Measurements from ENCODE around the gene SPTBN1.

The SPTBN1 gene

GRCh38 chr2:54549430-54549829 lies 93.3 kb downstream of the SPTBN1 start:
- no peaks in the 10 kb centered on the region for H3K79me1 ChIP-seq (ENCODE audit: low read length)

GRCh38 chr2:54549917-54550518 lies 93.9 kb downstream of the SPTBN1 start:
- no peak overlapping the region for H3K4me2 ChIP-seq (ENCODE audit: low read length)
- H4K8ac ChIP-seq (ENCODE audit: low read depth, low read length) = no peak overlapping the region
- no peak overlapping the region for H3K18ac ChIP-seq (ENCODE audit: low read length)
- no peaks in the 10 kb centered on the region for H3K36me3 ChIP-seq (ENCODE audit: control insufficient read depth in 1 of 2, insufficient read depth in 2 of 2, low read length in 2 of 2)
- no CpG with 5 or more reads among the region's 4 CpGs for WGBS (ENCODE audit: extremely low coverage, insufficient coverage, insufficient read length)
- H3K27ac ChIP-seq (ENCODE audit: low read depth, low read length) = no peak overlapping the region
- no peak overlapping the region for H2AFZ ChIP-seq (ENCODE audit: insufficient read depth, low read length, poor library complexity)
- H3K9me3 ChIP-seq (ENCODE audit: insufficient read depth, low read depth, low read length) = no peaks in the 10 kb centered on the region
- no peak overlapping the region for H3K4ac ChIP-seq (ENCODE audit: low read depth, low read length)
- no peak overlapping the region for H3K23ac ChIP-seq (ENCODE audit: low read length)
- H3K9ac ChIP-seq (ENCODE audit: low read length) = no peak overlapping the region
- no peaks in the 10 kb centered on the region for H3K79me2 ChIP-seq (ENCODE audit: control insufficient read depth, insufficient read depth, low read length, poor library complexity)
- H2AK5ac ChIP-seq (ENCODE audit: low read length) = no peak overlapping the region
- no peak overlapping the region for H2BK5ac ChIP-seq (ENCODE audit: low read depth, low read length, poor library complexity)
- no peak overlapping the region for H2BK12ac ChIP-seq (ENCODE audit: low read length)
- no peak overlapping the region for H3K4me3 ChIP-seq (ENCODE audit: low read depth, low read length)
- H3K79me1 ChIP-seq (ENCODE audit: low read length) = no peaks in the 10 kb centered on the region
- no peak overlapping the region for H2BK120ac ChIP-seq (ENCODE audit: insufficient read depth, low read length, poor library complexity)
- no peak overlapping the region for H4K12ac ChIP-seq (ENCODE audit: low read depth, low read length)
- H3K14ac ChIP-seq (ENCODE audit: low read length) = no peak overlapping the region
- no peak overlapping the region for H4K91ac ChIP-seq (ENCODE audit: low read depth, low read length)
- DNase-seq = no peak
- no peaks in the 10 kb centered on the region for H3K27me3 ChIP-seq (ENCODE audit: insufficient read depth, low read length)
- peaks cover 10 to 18% of the 10 kb centered on the region in 2 experiments for H3K4me1 ChIP-seq (ENCODE audit: control insufficient read depth in 1 of 2, insufficient read depth in 2 of 2, low read length in 2 of 2)

More at GRCh38 chr2:54549430-54549829, 93.3 kb downstream of the SPTBN1 start:
- no peak overlapping the region for H3K4ac ChIP-seq (ENCODE audit: low read depth, low read length)
- H4K91ac ChIP-seq (ENCODE audit: low read depth, low read length) = no peak overlapping the region
- no peak overlapping the region for H3K14ac ChIP-seq (ENCODE audit: low read length)
- no peak overlapping the region for H2AK5ac ChIP-seq (ENCODE audit: low read length)
- no peak overlapping the region for H2BK5ac ChIP-seq (ENCODE audit: low read depth, low read length, poor library complexity)
- no peak overlapping the region for H4K12ac ChIP-seq (ENCODE audit: low read depth, low read length)
- no peaks in the 10 kb centered on the region for H3K79me2 ChIP-seq (ENCODE audit: control insufficient read depth, insufficient read depth, low read length, poor library complexity)
- no peak overlapping the region for H3K4me3 ChIP-seq (ENCODE audit: low read depth, low read length)
- H3K4me1 ChIP-seq (ENCODE audit: control insufficient read depth in 1 of 2, insufficient read depth in 2 of 2, low read length in 2 of 2) = peaks cover 10 to 18% of the 10 kb centered on the region in 2 experiments
- no peak overlapping the region for H2AFZ ChIP-seq (ENCODE audit: insufficient read depth, low read length, poor library complexity)
- no peak overlapping the region for H3K9ac ChIP-seq (ENCODE audit: low read length)
- no peak overlapping the region for H3K23ac ChIP-seq (ENCODE audit: low read length)
- no peak overlapping the region for H3K27ac ChIP-seq (ENCODE audit: low read depth, low read length)
- no peak overlapping the region for H2BK12ac ChIP-seq (ENCODE audit: low read length)
- H3K27me3 ChIP-seq (ENCODE audit: insufficient read depth, low read length) = no peaks in the 10 kb centered on the region
- no peaks in the 10 kb centered on the region for H3K36me3 ChIP-seq (ENCODE audit: control insufficient read depth in 1 of 2, insufficient read depth in 2 of 2, low read length in 2 of 2)
- peak overlapping the region; percentile 1 for H3K18ac ChIP-seq (ENCODE audit: low read length)
- no peaks in the 10 kb centered on the region for H3K9me3 ChIP-seq (ENCODE audit: insufficient read depth, low read depth, low read length)
- no peak for DNase-seq
- no peak overlapping the region for H2BK120ac ChIP-seq (ENCODE audit: insufficient read depth, low read length, poor library complexity)
- H3K4me2 ChIP-seq (ENCODE audit: low read length) = no peak overlapping the region
- H4K8ac ChIP-seq (ENCODE audit: low read depth, low read length) = no peak overlapping the region
- WGBS (ENCODE audit: extremely low coverage, insufficient coverage, insufficient read length) = no CpG with 5 or more reads among the region's 3 CpGs

GRCh38 chr2:54550547-54550946 lies 94.4 kb downstream of the SPTBN1 start:
- Histone ChIP-seq H3K9ac (ENCODE audit: low read length) (no peak overlapping the region), H3K36me3 (ENCODE audit: control insufficient read depth in 1 of 2, insufficient read depth in 2 of 2, low read length in 2 of 2) (no peaks in the 10 kb centered on the region), H3K9me3 (ENCODE audit: insufficient read depth, low read depth, low read length) (no peaks in the 10 kb centered on the region), H2AK5ac (ENCODE audit: low read length) (no peak overlapping the region), H3K27me3 (ENCODE audit: insufficient read depth, low read length) (no peaks in the 10 kb centered on the region), H2BK5ac (ENCODE audit: low read depth, low read length, poor library complexity) (no peak overlapping the region), H3K14ac (ENCODE audit: low read length) (no peak overlapping the region), H3K4ac (ENCODE audit: low read depth, low read length) (no peak overlapping the region), H3K79me1 (ENCODE audit: low read length) (no peaks in the 10 kb centered on the region), H3K18ac (ENCODE audit: low read length) (peak overlapping the region; percentile 60), H2BK120ac (ENCODE audit: insufficient read depth, low read length, poor library complexity) (no peak overlapping the region), H2BK12ac (ENCODE audit: low read length) (no peak overlapping the region), H3K4me2 (ENCODE audit: low read length) (no peak overlapping the region), H3K27ac (ENCODE audit: low read depth, low read length) (peak overlapping the region; percentile 43), H2AFZ (ENCODE audit: insufficient read depth, low read length, poor library complexity) (no peak overlapping the region), H4K91ac (ENCODE audit: low read depth, low read length) (peak overlapping the region; percentile 45), H3K4me1 (ENCODE audit: control insufficient read depth in 1 of 2, insufficient read depth in 2 of 2, low read length in 2 of 2) (peaks cover 10 to 18% of the 10 kb centered on the region in 2 experiments), H3K23ac (ENCODE audit: low read length) (no peak overlapping the region), H4K8ac (ENCODE audit: low read depth, low read length) (no peak overlapping the region), H4K12ac (ENCODE audit: low read depth, low read length) (no peak overlapping the region), H3K79me2 (ENCODE audit: control insufficient read depth, insufficient read depth, low read length, poor library complexity) (no peaks in the 10 kb centered on the region), H3K4me3 (ENCODE audit: low read depth, low read length) (no peak overlapping the region)
- no CpG with 5 or more reads among the region's 3 CpGs for WGBS (ENCODE audit: extremely low coverage, insufficient coverage, insufficient read length)
- DNase-seq = no peak

GRCh38 chr2:54551123-54551756 lies 95.1 kb downstream of the SPTBN1 start:
- Histone ChIP-seq H3K79me1 (ENCODE audit: low read length) (no peaks in the 10 kb centered on the region), H3K18ac (ENCODE audit: low read length) (no peak overlapping the region), H3K4me1 (ENCODE audit: control insufficient read depth in 1 of 2, insufficient read depth in 2 of 2, low read length in 2 of 2) (peaks cover 10 to 18% of the 10 kb centered on the region in 2 experiments), H3K4me3 (ENCODE audit: low read depth, low read length) (no peak overlapping the region), H3K79me2 (ENCODE audit: control insufficient read depth, insufficient read depth, low read length, poor library complexity) (no peaks in the 10 kb centered on the region), H2BK120ac (ENCODE audit: insufficient read depth, low read length, poor library complexity) (no peak overlapping the region), H2AK5ac (ENCODE audit: low read length) (no peak overlapping the region), H3K23ac (ENCODE audit: low read length) (no peak overlapping the region), H4K8ac (ENCODE audit: low read depth, low read length) (no peak overlapping the region), H4K91ac (ENCODE audit: low read depth, low read length) (no peak overlapping the region), H3K27ac (ENCODE audit: low read depth, low read length) (peak overlapping the region; percentile 43), H4K12ac (ENCODE audit: low read depth, low read length) (no peak overlapping the region), H2BK5ac (ENCODE audit: low read depth, low read length, poor library complexity) (no peak overlapping the region), H2AFZ (ENCODE audit: insufficient read depth, low read length, poor library complexity) (no peak overlapping the region), H2BK12ac (ENCODE audit: low read length) (no peak overlapping the region), H3K9ac (ENCODE audit: low read length) (no peak overlapping the region), H3K9me3 (ENCODE audit: insufficient read depth, low read depth, low read length) (no peaks in the 10 kb centered on the region), H3K14ac (ENCODE audit: low read length) (no peak overlapping the region), H3K27me3 (ENCODE audit: insufficient read depth, low read length) (no peaks in the 10 kb centered on the region), H3K4me2 (ENCODE audit: low read length) (peak overlapping the region; percentile 2), H3K36me3 (ENCODE audit: control insufficient read depth in 1 of 2, insufficient read depth in 2 of 2, low read length in 2 of 2) (no peaks in the 10 kb centered on the region), H3K4ac (ENCODE audit: low read depth, low read length) (no peak overlapping the region)
- WGBS (ENCODE audit: extremely low coverage, insufficient coverage, insufficient read length) = no CpG with 5 or more reads among the region's 4 CpGs
- peak in 1 of 2 donors; percentile 36 for DNase-seq
